ENCODE data around the gene CLEC7A. TPM values are rescaled to one million over a fixed set of nuclear protein-coding genes. Genes with fewer than 3 reads are reported as not detected.

The CLEC7A gene
- total and polyA plus RNA-seq, 2 donors (not counting 1 experiment from before 2014, with no cell fraction given): 0.03 TPM; not detected in 1

- no peak overlapping the region for H3K4me3 ChIP-seq (replicated peaks in 1 of 4; ENCODE audit: control extremely low read depth in 1 of 4, insufficient read depth in 1 of 4, low read depth in 3 of 4, low read length in 4 of 4)
- no peaks in the 10 kb centered on the region for H3K9me3 ChIP-seq (ENCODE audit: control insufficient read depth, insufficient read depth, low read depth, low read length)
- H3K4me2 ChIP-seq (ENCODE audit: extremely low read depth, insufficient read depth, low read length): no peak overlapping the region
- H3K36me3 ChIP-seq (ENCODE audit: control insufficient read depth, insufficient read depth, low read length): no peaks in the 10 kb centered on the region
- H2AFZ ChIP-seq (ENCODE audit: low read length): no peak overlapping the region
- H3K4me1 ChIP-seq (ENCODE audit: control insufficient read depth, extremely low read depth, insufficient read depth, low read length): no peaks in the 10 kb centered on the region
- H3K27ac ChIP-seq (ENCODE audit: insufficient read depth, low read length): no peak overlapping the region
- no peaks in the 10 kb centered on the region for H4K20me1 ChIP-seq (ENCODE audit: control insufficient read depth, extremely low read depth, insufficient read depth, low read length)
- no peaks in the 10 kb centered on the region for H3K79me2 ChIP-seq (ENCODE audit: control insufficient read depth, insufficient read depth, low read length)
- H3K9ac ChIP-seq (ENCODE audit: insufficient read depth, low read length): no peak overlapping the region
- DNase-seq (ENCODE audit: low read depth in 2 of 2): no peak
- no peaks in the 10 kb centered on the region for H3K27me3 ChIP-seq (ENCODE audit: control insufficient read depth, insufficient read depth, low read length)
- TF ChIP-seq EZH2 (IDR thresholded peaks at IDR 0.05; ENCODE audit: low read length, missing control alignments) (no peak), CTCF (conservative IDR thresholded peaks at IDR 0.05 in 1 of 2, IDR thresholded peaks at IDR 0.05 in 1 of 2; ENCODE audit: low read depth in 1 of 2, low read length in 2 of 2) (no peak)
These were observed 34.0 kb downstream of the CLEC7A start for GRCh38 chr12:10095971-10096370.

DNA sequence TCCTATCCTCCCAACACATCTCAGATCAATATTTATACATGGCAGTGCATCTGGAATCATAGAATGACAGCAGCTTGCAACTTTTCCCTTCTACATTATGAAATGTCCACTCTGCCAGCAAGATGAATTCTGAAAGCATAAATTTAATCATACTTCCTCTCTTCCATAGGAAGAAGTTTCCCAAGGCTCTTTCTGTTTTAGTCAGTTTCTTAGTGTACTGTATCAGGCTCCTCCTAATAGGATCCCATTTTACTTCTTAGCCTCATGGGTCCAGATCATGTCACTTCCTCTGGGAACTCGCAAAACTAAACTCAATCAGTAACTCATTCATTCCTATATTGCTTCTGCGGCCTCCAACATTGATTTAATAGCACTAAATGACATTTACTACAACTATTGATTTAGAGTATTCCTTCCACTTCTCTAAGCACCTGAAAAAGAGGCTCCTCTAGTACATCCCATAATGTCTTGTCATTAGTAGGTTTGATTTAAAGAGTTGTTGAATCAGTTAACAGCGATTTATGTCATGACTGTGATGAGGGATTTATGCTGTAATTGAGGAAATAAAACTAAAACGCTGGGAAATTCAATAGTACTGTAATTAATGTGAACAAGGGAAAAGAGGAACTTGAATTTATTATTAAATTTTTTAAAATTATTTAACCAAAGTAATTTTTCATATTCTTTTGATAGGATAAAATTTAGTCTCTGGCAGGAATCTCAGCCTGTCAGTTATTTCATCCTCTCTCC lies 35.2 kb downstream of the CLEC7A start:
- Histone ChIP-seq H3K4me3 (replicated peaks in 1 of 4; ENCODE audit: control extremely low read depth in 1 of 4, insufficient read depth in 1 of 4, low read depth in 3 of 4, low read length in 4 of 4) (no peak overlapping the region), H3K27ac (ENCODE audit: insufficient read depth, low read length) (no peak overlapping the region), H3K4me2 (ENCODE audit: extremely low read depth, insufficient read depth, low read length) (no peak overlapping the region), H2AFZ (ENCODE audit: low read length) (no peak overlapping the region), H3K4me1 (ENCODE audit: control insufficient read depth, extremely low read depth, insufficient read depth, low read length) (no peaks in the 10 kb centered on the region), H3K36me3 (ENCODE audit: control insufficient read depth, insufficient read depth, low read length) (no peaks in the 10 kb centered on the region), H3K79me2 (ENCODE audit: control insufficient read depth, insufficient read depth, low read length) (no peaks in the 10 kb centered on the region), H4K20me1 (ENCODE audit: control insufficient read depth, extremely low read depth, insufficient read depth, low read length) (no peaks in the 10 kb centered on the region), H3K27me3 (ENCODE audit: control insufficient read depth, insufficient read depth, low read length) (no peaks in the 10 kb centered on the region), H3K9me3 (ENCODE audit: control insufficient read depth, insufficient read depth, low read depth, low read length) (no peaks in the 10 kb centered on the region), H3K9ac (ENCODE audit: insufficient read depth, low read length) (no peak overlapping the region)
- TF ChIP-seq EZH2 (IDR thresholded peaks at IDR 0.05; ENCODE audit: low read length, missing control alignments) (no peak), CTCF (conservative IDR thresholded peaks at IDR 0.05 in 1 of 2, IDR thresholded peaks at IDR 0.05 in 1 of 2; ENCODE audit: low read depth in 1 of 2, low read length in 2 of 2) (no peak)
- no peak for DNase-seq (ENCODE audit: low read depth in 2 of 2)

GRCh38 chr12:10088955-10089900 lies 40.8 kb downstream of the CLEC7A start:
- no peak for DNase-seq (ENCODE audit: low read depth in 2 of 2)
- no peak overlapping the region for H3K27ac ChIP-seq (ENCODE audit: insufficient read depth, low read length)
- H3K36me3 ChIP-seq (ENCODE audit: control insufficient read depth, insufficient read depth, low read length): no peaks in the 10 kb centered on the region
- H3K4me2 ChIP-seq (ENCODE audit: extremely low read depth, insufficient read depth, low read length): no peak overlapping the region
- no peak overlapping the region for H2AFZ ChIP-seq (ENCODE audit: low read length)
- H3K9me3 ChIP-seq (ENCODE audit: control insufficient read depth, insufficient read depth, low read depth, low read length): no peaks in the 10 kb centered on the region
- no peaks in the 10 kb centered on the region for H3K4me1 ChIP-seq (ENCODE audit: control insufficient read depth, extremely low read depth, insufficient read depth, low read length)
- TF ChIP-seq EZH2 (IDR thresholded peaks at IDR 0.05; ENCODE audit: low read length, missing control alignments) (no peak), CTCF (conservative IDR thresholded peaks at IDR 0.05 in 1 of 2, IDR thresholded peaks at IDR 0.05 in 1 of 2; ENCODE audit: low read depth in 1 of 2, low read length in 2 of 2) (no peak)
- H3K27me3 ChIP-seq (ENCODE audit: control insufficient read depth, insufficient read depth, low read length): no peaks in the 10 kb centered on the region
- no peak overlapping the region for H3K4me3 ChIP-seq (replicated peaks in 1 of 4; ENCODE audit: control extremely low read depth in 1 of 4, insufficient read depth in 1 of 4, low read depth in 3 of 4, low read length in 4 of 4)
- no peak overlapping the region for H3K9ac ChIP-seq (ENCODE audit: insufficient read depth, low read length)
- H4K20me1 ChIP-seq (ENCODE audit: control insufficient read depth, extremely low read depth, insufficient read depth, low read length): no peaks in the 10 kb centered on the region
- no peaks in the 10 kb centered on the region for H3K79me2 ChIP-seq (ENCODE audit: control insufficient read depth, insufficient read depth, low read length)
